GM12875 (cell line): ENCODE measurements around the gene COL5A2.

Source experiments
- H3K4me3 ChIP-seq: one replicate; pipeline ENCODE4 v1.5.1; 2011; ENCODE audit warnings: low read depth, low read length, control low read depth
- TF ChIP-seq, protein P1 (sequence below): IDR thresholded peaks from 2 replicates; pipeline ENCODE4 v1.5.1; 2011; ENCODE audit warnings: low read depth, mild to moderate bottlenecking, control low read depth, inconsistent platforms, low read length, moderate library complexity, borderline replicate concordance; ENCODE audit not compliant: insufficient read depth

Gene COL5A2

DNA sequence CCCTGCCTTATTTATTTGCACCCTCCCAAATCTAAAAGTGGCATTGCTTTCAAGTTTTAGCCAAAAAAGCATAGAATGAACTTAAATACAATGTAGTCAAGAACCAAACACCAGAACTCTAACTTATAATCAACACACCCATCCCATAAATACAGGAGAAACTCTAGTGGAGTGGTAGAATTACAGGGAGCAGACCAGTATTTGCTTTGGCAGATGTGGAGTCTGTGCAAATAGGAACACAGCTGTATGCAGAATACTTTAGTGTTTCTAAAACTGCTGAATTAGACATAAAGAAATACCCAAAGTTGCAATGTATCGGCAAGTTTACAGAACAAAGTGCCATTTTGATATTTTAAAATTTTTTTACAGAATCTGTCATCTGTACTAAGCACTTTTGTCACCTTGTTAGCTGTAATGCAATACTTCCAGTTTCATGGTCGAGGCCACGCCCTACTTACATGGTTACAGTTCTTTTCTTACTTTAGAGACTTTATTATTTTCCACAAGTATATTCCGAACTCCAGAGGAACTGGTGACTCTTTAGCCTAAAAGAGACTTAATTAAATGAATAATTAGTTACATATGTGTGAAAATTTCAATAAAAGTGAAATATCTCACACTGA lies 23.7 kb upstream of the COL5A2 start:
- H3K4me3 ChIP-seq = no peak overlapping the region
- TF ChIP-seq, protein P1, sequence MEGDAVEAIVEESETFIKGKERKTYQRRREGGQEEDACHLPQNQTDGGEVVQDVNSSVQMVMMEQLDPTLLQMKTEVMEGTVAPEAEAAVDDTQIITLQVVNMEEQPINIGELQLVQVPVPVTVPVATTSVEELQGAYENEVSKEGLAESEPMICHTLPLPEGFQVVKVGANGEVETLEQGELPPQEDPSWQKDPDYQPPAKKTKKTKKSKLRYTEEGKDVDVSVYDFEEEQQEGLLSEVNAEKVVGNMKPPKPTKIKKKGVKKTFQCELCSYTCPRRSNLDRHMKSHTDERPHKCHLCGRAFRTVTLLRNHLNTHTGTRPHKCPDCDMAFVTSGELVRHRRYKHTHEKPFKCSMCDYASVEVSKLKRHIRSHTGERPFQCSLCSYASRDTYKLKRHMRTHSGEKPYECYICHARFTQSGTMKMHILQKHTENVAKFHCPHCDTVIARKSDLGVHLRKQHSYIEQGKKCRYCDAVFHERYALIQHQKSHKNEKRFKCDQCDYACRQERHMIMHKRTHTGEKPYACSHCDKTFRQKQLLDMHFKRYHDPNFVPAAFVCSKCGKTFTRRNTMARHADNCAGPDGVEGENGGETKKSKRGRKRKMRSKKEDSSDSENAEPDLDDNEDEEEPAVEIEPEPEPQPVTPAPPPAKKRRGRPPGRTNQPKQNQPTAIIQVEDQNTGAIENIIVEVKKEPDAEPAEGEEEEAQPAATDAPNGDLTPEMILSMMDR = no peak

DNA sequence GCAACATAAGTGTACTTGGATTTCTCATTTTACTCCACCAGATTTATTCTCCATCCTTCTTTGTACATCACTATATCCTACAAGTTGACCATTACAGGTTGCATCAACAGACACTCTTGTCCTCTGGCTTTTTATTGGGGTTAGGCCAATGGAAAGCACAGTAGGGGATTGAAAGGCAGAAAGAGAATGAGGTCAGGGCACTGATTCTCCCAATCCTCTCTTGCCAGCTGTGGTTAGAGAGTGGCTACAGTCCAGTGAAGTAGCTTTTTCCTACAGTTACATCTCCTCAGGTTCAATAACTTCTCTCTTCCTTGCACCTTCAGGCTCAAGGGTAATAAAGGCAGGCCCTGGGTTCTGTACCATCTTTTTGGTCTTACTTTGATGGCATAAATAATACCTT lies 20.2 kb upstream of the COL5A2 start:
- TF ChIP-seq, protein P1 = no peak
- no peak overlapping the region for H3K4me3 ChIP-seq

DNA sequence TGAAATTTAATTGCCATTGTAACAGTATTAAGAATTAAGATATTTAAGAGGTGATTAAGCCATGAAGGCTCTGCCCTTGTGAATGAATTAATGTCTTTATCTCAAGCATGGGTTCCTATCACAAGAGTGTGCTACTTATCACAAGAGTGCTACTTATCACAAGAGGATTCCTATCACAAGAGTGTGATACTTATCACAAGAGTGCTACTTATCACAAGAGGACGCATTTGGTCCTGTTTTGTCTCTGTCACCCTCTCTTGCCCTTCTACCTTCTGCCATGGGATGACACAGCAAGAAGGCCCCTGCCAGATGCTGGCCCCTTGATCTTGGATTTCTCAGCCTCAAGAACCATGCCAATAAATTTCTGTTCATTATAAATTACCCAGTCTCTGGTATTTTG lies 13.2 kb upstream of the COL5A2 start:
- H3K4me3 ChIP-seq = no peak overlapping the region
- TF ChIP-seq, protein P1 = no peak

DNA sequence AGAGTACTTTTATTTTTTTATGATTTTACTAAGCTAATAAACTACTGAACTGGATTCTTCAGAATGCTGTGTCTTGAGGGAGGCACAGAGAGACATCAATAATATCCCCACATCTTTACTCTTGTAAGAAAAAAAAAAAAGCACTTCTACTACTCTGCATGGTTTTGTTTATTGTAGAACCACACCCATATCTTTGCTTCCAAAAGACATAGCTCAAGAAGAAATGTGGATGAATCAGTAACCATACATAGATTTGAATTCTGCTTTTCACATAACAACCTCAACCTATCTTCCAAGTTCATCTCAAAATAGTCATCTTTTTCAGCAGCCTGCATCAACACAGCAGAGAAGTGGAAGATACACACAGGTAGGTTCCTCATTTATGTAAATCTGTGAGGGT lies 12.2 kb upstream of the COL5A2 start:
- TF ChIP-seq, protein P1 = no peak
- no peak overlapping the region for H3K4me3 ChIP-seq

DNA sequence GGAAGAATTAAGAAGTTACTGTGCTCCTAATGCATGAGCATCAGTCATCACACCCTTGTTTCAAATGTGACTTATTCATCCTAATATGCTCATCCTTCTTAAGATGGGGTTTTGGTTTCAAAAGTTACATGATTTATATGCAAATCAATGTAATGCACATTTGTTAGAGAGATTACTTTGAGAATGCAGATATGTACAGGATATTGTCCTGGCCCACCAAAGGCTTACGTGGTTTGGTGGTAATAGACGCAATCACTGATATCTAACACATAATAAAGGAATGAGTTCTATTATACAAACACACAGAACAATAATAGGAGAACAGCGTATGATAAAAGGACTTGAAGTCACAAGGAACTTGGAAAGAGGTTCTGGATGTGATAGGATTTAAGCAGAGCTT lies 11.1 kb upstream of the COL5A2 start:
- TF ChIP-seq, protein P1 = no peak
- H3K4me3 ChIP-seq = no peak overlapping the region

DNA sequence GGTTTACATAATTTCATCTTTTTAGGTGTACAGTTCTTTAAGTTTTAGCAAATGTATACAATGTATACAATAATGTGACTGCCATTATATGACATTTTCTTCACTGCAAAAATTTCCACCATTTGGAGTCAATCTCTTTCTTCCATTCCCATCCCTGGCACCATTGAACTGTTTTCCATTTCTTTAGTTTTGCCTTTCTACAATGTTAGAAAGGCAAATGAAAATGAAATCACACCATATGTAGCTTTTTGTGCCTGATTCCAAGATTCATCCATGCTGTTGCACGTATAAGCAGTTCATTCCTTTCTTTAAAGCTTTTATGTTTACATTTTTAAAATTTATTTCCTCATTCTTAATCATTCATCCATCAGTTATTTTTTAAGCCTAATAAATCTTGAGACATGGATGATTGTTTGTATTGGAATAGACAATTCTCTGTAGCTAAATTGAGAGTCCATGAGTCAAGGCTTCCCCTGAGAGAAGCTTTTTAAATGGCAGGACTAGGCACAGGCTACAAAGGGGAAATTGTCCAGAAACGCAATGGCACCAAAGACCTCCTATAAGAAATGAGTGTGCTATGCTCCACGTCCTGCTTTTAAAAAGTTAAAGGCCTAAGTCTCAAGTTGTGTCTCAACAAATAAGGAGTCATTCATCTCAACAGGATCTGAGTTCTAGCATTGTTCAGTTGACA lies 8.7 kb upstream of the COL5A2 start:
- TF ChIP-seq, protein P1 = no peak
- H3K4me3 ChIP-seq = no peak overlapping the region

DNA sequence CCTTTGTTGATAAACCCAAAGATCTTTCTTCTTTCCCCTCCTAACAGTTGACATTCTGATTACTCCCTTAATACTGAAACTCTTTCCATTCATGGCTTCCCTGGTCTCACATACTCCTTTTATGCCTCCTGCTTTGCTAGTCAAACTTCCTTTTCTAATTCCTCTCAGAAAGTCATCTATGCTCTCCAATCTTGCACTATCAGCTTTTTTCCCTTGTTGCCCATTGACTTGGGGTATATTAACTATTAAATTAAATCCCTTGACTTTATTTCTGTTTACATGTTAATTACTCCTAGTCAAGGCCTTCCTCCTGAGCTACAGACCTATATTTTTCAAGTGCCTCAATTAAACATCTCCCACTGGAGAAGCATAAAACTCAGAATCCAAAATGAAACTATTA lies 3.6 kb upstream of the COL5A2 start:
- H3K4me3 ChIP-seq = no peak overlapping the region
- TF ChIP-seq, protein P1 = no peak
